RCC 7860 (cell line): ENCODE data around the gene METTL25B.
A peak's percentile ranks its signal among the peaks of the same experiment; 100 is the strongest.
"Not testable (repeated sequence)": the region's sequence is repeated elsewhere in the genome, so short reads cannot be mapped to it uniquely, and the experiment has no call there.

ENCODE experiments used
- DNase-seq: peaks from one replicate; pipeline ENCODE4 v3.0.0-alpha.2; 2015; ENCODE audit warnings: low spot score
- FAIRE-seq: peaks from 2 replicates; lab custom pipeline; 2012; peaks lifted over from hg19 to GRCh38; lab: Jason Lieb, UNC

Gene METTL25B

DNA sequence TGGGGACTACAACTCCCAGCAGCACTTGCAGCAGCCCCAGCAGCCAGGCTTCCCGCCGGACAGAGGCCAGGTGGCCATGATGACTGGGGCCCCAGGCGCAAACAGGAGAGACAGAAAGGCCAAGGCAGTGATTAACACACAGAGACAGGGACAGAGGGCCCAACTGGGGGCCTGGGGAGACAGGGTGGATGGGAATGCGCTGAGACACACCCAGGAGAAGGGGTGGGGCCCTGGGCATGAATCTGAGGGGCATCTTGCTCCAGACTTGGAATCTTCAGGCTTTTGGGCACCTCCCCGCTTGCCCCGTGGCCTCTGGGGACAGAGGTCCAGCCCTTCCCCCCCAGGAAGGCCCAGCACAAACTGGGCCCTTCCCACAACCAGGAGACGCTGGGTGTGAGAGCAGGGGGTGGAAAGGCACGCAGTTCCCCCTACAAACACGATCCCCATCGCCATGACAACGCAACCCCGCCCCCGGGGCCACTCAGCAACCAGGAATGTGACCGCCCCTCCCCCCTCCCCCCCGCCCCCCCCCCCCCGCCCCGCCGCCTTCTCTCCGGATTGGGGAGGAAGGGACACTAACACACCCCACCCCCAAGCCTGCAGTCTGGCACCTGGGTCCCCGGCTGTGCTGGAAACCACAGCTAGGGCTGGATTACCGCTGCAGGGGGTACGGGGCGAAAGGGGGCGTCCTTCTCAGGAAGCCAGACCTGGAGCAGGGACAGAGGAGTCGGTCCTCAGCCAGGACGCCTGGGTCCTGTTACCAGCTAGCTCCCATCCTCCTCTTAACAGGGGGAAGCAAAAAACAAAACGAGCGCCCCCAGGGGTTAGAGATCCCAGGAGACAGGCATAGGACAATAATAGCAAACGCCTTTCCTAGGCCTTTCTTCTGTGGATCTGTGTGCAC is 18.7 kb downstream of the METTL25B start:
- FAIRE-seq (no peak), DNase-seq (peak; percentile 96)

DNA sequence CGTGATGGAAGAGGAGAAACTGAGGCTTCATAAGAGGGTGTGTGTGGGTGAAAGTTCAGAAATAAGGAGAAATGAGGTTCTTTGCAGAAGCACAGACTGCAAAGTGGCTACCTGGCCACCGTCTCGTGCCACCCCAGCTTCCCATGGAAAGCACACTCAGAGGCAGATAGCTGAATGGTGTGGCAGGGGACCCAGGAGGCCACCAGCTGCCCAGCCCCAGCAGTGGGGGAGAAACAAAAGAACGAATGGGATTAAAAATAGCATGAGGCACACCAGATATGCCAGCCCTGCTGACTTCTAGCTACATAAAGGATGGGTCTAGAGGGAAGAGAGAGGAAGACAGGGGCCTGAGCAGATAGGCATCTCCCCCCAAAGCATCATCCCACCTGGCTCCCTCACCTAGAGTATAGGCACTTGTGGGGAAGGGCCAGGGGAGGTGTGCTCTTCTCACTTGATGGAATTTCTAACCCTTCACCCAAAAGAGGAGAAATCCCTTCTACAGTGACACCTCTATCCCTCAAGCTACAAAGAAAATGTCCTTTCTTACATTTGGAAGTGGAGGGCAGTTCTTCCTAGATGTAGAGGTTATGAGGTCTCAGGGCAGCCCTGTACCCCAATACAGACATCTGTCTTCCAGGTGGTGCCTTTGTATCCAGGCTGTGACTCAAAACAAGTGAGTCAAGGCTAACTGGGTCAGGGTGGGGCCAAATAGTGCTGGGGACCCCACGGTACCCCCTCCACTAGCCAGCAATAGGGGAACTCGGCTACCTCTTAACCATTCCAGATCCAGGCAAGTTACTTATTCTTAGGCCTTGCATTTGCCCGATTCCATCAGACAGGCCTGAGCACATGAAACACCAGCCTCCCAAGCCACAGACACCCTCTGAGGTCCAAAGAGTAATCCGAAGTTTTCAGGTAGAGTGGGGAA is 19.7 kb downstream of the METTL25B start:
- no peak for DNase-seq

DNA sequence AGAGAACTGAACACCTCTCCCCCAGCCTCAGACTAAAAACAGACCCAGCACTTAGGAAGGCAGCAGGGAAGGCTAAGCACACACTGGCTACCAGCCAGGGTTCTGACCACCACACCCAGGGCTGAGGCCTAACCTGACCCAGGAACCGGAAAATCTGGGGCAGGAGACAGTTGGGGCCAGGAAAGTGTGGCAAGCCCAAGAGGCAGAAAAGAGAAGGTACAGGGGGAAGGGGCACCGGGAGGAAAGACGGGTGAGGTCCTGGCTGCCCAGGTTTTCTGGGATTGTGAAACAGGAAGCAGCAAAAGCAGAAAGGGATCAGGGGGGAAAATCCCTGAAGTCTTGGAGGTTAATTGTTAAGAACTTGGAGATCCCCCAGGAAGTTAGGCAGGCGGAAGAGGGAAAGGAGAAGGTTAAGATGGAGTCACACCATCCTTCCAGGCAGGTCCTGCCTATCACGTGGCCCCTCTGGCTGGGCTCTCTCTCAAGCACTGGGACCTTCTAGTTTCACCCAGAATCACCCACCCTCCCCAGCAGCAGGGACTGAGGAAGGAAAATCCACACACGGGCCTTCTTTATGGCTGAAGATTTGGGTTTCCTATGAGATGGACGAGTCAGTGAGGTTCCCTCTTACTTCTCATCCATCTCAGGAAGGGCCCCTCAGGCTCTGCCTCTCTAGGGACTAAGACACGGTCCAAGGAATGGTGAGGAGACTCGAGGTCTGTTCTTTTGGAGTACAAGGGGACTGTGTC is 20.6 kb downstream of the METTL25B start:
- no peak for FAIRE-seq
- peak; percentile 85 for DNase-seq

More for the DNA sequence above, 19.7 kb downstream of the METTL25B start:
- no peak for FAIRE-seq

GRCh38 chr1:156749419-156750118 is 21.3 kb downstream of the METTL25B start:
- DNase-seq = peak; percentile 33

GRCh38 chr1:156750191-156750672 is 22.0 kb downstream of the METTL25B start:
- FAIRE-seq = no peak

More at GRCh38 chr1:156749419-156750118, 21.3 kb downstream of the METTL25B start:
- FAIRE-seq = no peak

DNA sequence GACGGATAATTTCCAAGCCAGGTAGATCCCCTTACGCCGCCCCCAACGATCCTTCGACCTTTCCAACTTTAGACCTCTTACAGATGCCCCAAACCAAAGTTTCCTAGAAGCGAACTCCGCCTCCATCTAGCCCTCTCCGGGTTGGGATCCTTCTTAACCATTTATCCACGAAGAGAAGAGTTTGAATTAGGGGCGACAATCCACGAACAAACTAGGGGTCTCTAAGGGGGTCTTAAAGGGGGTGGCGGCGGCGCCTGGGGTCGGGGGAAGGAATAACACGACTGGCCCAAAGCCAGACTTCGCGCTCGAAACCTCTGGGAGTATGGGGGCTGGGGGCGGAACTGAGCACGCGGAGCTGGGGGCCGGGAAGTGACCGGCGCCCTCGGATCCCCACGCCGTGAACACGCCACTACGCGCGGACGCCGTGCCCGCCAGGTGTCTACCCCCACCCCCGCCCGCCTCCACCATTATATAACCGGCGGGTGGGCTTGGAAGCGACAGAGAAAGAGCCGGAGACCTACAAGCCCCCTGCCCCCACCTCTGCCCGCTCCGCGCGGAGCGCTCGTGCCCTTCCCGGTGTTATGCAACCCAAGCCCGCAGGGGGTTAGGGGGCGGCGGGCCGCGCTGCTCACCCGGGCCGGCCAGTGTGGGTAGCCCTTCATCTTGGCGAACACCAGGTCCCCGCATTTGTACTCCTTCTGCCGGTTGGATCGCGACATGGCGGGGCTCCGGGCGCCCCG is 22.6 kb downstream of the METTL25B start:
- FAIRE-seq (no peak), DNase-seq (no peak)

More at GRCh38 chr1:156750191-156750672, 22.0 kb downstream of the METTL25B start:
- peak; percentile 48 for DNase-seq

- DNase-seq (no peak), FAIRE-seq (no peak)
These were observed 23.1 kb downstream of the METTL25B start, which contains the start of gene HDGF for GRCh38 chr1:156751451-156751756. TSS of gene HDGF (minus strand) at chr1:156751675. CDS start at chr1:156751429, 246 bp downstream.

DNA sequence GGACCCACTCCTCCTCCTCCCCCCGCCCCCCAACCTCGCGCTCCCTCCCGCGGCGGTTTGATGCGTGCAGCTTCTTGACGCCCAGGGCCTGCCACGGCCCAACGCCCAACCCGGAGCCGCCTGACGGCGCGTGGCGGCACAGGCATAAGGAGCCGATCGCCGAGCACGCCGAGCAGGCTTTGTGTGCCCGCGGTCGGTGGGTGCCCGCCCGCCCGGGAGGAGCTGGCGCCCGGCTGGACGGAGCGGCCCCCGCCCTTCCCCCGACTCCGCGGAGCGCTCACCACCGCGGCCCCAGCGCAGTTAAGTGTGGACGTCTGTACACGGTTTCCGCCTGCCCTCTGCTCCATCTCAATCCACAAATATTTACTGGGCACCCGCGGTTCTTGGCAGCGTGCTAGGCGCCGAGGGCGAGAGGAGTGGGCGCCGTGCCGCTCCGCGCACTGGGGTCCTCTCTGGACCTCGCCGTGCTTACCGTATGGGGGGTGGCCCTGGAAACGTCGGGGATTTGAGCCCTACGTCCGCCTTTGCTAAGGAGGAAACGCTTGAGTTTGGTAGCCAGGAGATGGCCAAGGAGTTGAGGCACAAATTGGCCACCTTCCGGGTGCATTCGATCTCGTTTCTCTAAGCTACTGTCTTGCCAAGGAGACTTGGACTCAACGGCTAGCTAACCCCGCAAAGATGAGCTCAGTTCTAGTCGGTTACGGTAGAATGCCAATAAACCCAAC is 23.6 kb downstream of the METTL25B start:
- FAIRE-seq (no peak), DNase-seq (peak; percentile 89)

DNA sequence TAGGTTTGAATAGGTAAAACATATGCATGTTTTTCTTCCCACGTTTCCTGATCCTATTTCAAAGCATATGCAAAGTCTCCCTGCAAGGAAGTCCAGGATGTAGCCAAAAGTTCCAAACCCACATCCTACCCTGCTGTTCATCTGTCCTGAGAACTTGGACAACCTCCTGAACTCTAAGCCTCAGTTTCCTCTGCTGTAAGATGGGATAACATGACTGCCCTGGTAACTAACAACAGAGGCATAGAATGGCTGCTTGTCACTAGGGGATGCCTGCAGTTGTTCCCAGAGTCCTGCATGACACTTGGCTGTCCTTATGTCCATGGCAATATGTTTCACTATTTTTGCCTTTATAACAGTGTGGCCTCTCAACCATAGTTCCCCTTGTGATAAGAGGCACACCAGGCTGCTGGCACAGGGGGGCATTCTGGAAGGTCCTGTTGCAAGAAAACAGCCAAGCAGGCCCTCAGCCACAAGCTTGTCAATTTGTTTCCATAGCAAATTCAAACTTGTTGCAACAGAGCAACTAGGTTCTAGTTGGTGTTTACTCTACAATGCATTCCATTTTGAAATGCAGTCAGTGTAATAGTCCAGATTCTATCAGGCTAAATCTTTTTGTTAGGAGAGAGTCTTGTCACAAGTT is 24.7 kb downstream of the METTL25B start:
- FAIRE-seq = no peak

DNA sequence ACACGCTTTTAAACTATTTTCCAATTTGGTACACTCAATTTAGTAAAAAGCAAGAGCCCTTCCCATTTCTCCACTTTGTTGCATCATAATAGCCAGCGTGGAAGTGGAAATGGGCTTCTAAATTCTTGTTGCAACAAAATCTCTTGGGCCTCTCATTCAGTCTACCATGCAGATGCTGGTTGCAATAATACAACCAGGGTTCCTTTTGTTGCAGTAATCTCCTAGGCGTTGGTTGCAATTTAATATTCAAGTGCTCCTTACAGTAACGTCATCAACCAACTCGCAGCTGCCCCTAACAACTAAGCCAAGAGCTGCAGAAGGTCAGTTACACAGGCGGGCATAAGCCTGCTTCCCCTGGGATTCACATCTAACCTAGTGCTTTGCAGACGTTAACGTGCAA is 25.9 kb downstream of the METTL25B start:
- FAIRE-seq (no peak), DNase-seq (no peak)

More for the DNA sequence above, 24.7 kb downstream of the METTL25B start:
- no peak for DNase-seq

DNA sequence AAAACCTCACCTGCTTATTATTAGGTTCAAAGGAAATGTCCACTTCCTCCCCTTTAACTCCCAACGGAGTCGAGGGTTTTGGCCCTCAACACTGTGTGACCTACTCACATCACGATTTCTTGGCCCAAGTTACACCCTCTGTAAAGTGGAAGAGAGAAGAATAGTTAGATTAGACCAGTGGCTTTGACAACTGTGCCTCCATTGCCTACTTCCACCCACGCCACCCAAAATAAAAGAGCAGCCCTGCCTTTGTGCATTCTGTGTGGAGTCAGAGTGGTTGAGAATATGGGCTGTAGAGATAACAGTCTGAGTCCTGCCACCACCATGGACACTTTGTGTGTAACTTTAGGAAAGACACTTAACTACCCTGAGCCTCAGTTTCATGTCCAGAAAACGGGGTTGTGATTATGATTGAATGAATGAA is 27.3 kb downstream of the METTL25B start:
- DNase-seq (no peak), FAIRE-seq (no peak)

DNA sequence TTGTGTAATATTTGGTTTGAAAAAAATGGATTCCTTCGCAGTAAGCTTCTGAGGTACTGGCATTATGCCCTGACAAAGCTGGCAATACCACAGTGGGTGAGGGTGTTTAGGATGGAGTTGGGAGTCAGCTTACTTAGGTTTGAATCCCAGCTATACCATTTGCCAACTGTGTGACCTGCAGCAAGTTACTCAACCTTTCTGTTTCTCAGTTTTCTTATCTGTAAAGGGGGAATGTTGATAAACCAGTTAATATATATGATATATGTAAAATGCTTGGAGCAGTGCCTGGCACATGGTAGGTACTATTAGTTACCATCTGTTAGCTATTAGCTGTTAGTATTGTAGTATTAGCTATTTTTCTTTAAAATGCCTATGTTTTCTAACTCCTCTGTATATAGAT is 28.1 kb downstream of the METTL25B start:
- FAIRE-seq = no peak
- DNase-seq = no peak

GRCh38 chr1:156757572-156758253 is 29.4 kb downstream of the METTL25B start:
- FAIRE-seq, DNase-seq: not testable (repeated sequence)

DNA sequence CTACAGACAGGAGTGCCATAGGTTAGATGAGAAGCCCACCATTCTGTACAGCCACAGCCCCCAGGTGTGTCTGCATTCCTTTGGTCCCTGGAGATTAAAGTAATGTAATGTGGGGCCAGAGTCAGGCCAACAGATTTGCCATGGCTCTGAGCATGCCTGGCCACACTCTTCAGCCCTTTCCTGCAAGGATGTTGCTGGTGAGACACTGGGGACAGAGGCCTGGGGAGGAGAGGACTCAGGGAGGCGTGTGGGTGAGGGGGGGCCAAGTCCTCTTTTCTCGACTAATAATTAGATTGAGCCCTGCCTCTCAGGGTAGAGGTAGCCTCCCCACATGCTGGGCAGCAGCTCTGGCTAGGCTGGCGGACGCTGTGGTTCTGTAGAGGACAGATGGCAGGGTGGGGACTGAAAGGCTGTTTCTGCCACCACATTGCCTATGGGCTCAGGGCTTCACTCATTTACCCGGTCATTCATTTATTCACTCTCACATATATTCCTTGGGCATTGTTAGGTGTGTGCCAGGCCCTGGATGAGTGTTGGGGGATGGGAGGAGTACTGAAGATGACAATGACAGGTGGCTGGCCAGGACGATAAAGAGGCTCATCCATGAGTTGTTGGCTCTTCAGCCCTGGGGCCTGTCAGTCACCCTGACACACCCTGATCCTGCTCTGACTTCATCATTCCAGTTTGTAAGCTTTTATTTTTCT is 32.0 kb downstream of the METTL25B start:
- no peak for FAIRE-seq
- no peak for DNase-seq

DNA sequence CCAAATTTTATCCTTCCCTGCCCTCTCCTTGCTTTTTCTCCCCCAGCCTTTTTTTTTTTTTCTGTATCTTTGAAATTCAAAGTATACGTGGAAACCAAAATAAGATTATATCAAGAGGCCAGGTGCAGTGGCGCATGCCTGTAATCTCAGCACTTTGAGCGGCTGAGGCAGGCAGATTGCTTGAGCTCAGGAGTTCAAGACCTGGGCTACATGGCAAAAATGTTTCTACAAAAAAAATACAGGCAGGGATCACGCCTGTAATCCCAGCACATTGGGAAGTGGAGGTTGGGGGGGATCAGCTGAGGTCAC is 32.5 kb downstream of the METTL25B start:
- DNase-seq = no peak
- FAIRE-seq = no peak

- DNase-seq, FAIRE-seq: not testable (repeated sequence)
These were observed 36.9 kb downstream of the METTL25B start for GRCh38 chr1:156765136-156765535.

- no peak for DNase-seq
- FAIRE-seq = no peak
These were observed 37.4 kb downstream of the METTL25B start for GRCh38 chr1:156765666-156766065.
